Coronary artery (tissue), 2 donors: ENCODE data around the gene ISX.
"Not testable (repeated sequence)": the region's sequence is repeated elsewhere in the genome, so short reads cannot be mapped to it uniquely, and the experiment has no call there.

ENCODE experiments used
- DNase-seq: peaks from one replicate; pipeline ENCODE4 v3.0.0-alpha.2; 2017; ENCODE audit warnings: low spot score
- H3K27ac ChIP-seq, 2 donors: fragments of 200-600 bp; sonication (generic); one replicate each; pipeline ENCODE4 v1.5.1; 2016 to 2019
- H3K4me3 ChIP-seq: fragments of 200-600 bp; sonication (generic); 2 replicates; pipeline ENCODE4 v1.5.1; 2016; ENCODE audit warnings: mild to moderate bottlenecking, moderate library complexity
- TF ChIP-seq, protein P1 (sequence below): fragments of 200-600 bp; sonication (generic); IDR thresholded peaks from one replicate; pipeline ENCODE4 v1.5.1; 2019; ENCODE audit warnings: antibody characterized with exemption

The ISX gene

DNA sequence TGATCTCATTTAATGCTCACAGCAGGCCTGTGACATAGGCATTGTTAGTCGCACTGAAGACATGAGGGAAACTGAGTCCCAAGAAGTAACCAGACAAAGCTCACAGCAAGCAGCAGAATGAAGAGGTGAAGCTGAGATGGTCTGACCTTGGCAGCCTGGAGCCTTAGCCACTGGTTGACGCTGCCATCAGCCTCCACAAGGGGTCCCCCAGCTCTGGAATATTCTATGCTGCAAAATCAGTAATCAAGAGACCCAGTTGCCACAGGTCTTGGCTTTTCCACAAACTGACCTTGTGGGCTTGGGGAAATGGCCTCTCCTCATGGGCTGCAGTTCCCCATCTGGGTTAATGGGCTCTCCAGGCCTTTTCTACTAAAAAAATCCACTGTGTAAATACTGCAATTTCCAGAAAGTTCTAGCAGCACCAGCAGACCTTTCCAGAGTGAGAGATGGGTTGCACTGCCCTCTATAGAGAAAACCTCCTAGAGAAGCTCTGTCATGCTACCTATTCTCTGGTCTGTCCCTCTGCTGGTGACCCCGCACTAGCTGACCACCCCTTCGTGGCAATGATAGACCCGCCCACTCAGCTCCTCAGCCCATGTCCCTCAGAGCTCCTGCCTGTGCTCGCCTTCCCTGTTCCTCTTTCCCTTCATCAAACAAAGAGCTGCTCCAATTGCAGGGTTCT, 22.6 kb upstream of the ISX start:
- Histone ChIP-seq H3K27ac (no peak overlapping the region), H3K4me3 (no peak overlapping the region)
- no peak for DNase-seq
- TF ChIP-seq, protein P1, sequence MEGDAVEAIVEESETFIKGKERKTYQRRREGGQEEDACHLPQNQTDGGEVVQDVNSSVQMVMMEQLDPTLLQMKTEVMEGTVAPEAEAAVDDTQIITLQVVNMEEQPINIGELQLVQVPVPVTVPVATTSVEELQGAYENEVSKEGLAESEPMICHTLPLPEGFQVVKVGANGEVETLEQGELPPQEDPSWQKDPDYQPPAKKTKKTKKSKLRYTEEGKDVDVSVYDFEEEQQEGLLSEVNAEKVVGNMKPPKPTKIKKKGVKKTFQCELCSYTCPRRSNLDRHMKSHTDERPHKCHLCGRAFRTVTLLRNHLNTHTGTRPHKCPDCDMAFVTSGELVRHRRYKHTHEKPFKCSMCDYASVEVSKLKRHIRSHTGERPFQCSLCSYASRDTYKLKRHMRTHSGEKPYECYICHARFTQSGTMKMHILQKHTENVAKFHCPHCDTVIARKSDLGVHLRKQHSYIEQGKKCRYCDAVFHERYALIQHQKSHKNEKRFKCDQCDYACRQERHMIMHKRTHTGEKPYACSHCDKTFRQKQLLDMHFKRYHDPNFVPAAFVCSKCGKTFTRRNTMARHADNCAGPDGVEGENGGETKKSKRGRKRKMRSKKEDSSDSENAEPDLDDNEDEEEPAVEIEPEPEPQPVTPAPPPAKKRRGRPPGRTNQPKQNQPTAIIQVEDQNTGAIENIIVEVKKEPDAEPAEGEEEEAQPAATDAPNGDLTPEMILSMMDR, result no peak

DNA sequence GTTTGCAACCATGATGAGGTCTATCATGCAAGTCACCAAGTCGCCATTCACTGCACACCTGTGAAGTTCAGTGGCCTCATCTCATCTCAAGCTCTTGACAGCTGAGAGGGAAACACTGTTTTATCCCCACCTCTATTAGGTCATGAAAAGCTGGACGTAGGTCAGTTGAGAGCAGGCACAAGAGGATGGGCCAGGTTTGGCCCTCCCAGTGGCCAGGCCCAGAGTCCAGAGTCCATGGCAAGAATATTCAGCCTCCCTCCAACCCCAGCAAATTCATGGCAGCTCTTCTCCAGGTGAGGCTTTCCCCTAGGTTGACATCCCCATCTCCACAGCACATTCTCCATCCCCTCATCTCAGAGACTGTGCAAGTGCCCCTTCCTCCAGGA, 22.0 kb upstream of the ISX start:
- H3K4me3 ChIP-seq, result no peak overlapping the region
- no peak for DNase-seq
- TF ChIP-seq, protein P1, result no peak
- H3K27ac ChIP-seq, result no peak overlapping the region

DNA sequence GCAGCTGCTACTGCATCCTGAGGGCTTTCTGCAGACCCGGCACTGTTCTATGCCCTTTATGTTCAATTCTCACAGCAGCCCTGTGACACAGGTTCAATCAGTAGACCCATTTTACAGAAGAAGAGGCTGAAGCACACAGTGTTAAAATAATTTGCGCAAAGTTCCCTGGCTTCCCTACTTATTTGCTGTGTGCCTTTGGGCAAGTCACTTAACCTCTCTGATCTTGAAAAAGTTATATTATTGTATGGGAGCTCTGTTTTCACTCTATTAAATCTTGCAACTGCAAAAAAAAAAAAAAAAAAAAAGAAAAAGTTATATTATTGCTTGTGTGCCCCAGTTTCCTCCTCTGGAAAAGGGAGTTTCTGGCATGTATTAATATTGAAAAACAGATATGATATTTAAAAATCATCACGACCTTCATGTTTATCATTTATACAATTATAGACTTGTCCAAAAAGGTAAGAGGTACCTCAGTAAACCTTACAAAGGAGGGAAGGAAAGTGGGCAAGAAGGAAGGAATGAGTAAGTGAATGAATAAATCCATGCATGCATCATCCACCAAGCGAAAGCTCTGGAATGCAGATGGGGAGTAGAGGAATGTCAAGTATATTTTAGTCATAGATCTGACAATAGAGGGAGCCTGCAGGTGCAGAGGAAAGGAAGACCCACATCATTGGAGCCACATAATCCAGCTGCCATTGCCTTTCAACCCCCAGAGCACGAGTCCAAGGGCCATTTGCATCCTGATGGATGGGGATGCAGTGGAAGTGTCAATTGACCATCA, 21.2 kb upstream of the ISX start:
- no peak for DNase-seq
- Histone ChIP-seq H3K27ac (no peak overlapping the region), H3K4me3 (no peak overlapping the region)
- TF ChIP-seq, protein P1, result no peak

DNA sequence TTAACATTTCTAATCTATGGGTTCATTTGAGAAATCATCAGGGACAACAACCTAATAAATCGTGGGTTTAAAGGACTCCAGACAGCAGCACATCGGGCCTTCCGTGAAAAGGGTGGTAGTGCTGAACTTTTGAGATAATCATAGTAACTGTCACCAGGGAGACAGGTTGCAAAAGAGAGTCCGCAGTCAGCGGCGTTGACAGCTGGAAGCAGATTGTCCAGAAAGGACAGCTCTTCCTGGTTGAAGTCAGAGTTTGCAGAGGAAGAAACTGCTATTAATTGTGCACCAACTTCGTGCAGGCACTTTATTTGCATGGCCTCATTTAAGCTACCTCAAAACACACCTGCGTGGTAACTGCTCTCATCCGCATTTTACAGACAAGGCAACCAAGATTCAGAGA, 20.5 kb upstream of the ISX start:
- no peak for DNase-seq
- Histone ChIP-seq H3K27ac (no peak overlapping the region), H3K4me3 (no peak overlapping the region)
- TF ChIP-seq, protein P1, result no peak

DNA sequence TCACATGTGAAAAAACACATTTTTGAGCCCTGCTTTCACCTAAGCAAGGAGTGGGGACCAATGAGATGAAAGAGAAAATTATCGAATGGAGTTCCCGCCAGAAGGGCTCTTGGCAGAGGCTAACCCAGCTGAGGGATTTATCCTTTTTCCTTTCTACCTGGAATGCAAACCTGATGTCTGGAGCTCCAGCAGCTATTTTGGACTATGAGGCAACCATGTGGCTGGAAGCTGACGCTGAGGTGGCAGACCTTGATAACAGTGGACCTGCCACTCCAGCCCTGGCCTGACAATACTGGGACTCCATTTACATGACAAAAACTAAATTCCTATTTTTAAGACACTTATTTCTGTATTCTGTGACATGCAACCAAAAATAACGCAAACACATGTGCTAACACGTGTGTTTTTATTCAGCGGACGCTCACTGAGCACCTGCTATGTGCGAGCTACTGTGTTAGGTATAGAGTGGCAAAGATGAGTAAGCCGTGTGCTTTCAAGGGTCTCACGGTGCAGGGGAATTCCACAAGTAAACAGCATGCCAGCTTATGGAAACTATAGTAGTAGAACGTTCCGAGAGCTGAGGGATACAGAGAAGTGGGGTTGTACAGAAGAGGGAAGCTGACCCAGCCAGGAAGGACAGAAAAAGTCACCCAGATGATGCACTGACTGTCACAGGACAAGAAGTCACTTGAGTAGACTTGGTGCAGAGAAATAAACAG, 19.1 kb upstream of the ISX start:
- Histone ChIP-seq H3K4me3 (no peak overlapping the region), H3K27ac (no peak overlapping the region)
- DNase-seq, result no peak
- TF ChIP-seq, protein P1, result no peak

DNA sequence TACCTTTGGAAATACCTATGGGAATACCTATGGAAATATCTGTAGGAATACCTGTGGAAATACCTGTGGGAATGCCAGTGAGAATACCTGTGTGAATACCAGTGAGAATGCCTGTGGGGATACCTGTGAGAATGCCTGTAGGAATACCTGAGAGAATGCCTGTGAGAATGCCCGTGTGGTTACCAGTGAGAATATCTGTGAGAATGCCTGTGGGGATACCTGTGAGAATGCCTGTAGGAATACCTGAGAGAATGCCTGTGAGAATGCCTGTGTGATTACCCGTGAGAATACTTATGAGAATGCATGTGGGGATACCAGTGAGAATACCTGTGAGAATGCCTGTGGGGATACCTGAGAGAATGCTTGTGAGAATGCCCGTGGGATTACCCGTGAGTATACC, 15.9 kb upstream of the ISX start:
- H3K27ac ChIP-seq, DNase-seq, H3K4me3 ChIP-seq: not testable (repeated sequence)

DNA sequence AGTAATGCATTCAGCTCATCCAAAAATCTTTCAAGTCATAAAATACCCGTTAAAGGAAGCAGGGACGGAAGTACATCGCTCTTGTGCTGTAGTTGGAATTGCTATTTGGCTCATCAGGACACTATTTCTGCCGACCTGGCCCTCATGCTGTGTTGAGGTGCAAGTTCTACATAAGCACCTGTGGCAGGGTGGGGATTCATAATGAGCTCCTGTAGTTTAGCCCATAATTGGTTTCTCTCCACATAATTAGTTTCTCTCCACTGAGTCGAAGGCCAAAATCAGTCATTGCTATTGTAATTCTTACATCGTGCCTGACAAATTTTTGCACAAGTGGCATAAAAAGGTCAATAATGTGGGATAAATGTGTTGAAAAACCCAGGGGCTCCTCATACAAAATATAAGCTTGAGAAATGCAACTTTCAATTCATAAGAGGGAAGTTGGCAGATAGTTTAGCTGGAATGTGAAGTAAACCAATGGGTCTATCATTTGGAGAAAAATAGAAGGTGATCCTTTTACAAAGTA, 14.9 kb upstream of the ISX start:
- TF ChIP-seq, protein P1, result no peak
- H3K27ac ChIP-seq, result no peak overlapping the region
- no peak for DNase-seq

More for the DNA sequence above, 14.9 kb upstream of the ISX start:
- no peak overlapping the region for H3K4me3 ChIP-seq
